Ecto neural progenitor cell (in vitro differentiated cells): ENCODE measurements around the gene CLEC11A.
"Not testable (repeated sequence)": the region's sequence is repeated elsewhere in the genome, so short reads cannot be mapped to it uniquely, and the experiment has no call there.

ENCODE experiments used
- DNase-seq: peaks from one replicate; pipeline ENCODE4 v3.0.0-alpha.2; 2018; ENCODE audit warnings: low spot score

The CLEC11A gene

DNA sequence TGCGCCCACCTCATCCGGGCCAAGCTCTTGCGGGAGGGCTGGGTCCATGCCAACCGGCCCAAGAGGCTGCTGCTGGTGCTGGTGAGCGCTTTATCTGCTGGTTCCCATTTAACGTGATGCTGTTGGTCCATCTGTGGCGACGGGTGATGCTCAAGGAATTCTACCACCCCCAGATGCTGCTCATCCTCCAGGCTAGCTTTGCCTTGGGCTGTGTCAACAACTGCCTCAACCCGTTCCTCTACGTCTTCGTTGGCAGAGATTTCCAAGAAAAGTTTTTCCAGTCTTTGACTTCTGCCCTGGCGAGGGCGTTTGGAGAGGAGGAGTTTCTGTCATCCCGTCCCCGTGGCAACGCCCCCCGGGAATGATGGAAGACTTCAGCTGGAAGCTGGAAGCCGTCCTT lies 35.9 kb downstream of the CLEC11A start:
- not testable (repeated sequence) for DNase-seq

DNA sequence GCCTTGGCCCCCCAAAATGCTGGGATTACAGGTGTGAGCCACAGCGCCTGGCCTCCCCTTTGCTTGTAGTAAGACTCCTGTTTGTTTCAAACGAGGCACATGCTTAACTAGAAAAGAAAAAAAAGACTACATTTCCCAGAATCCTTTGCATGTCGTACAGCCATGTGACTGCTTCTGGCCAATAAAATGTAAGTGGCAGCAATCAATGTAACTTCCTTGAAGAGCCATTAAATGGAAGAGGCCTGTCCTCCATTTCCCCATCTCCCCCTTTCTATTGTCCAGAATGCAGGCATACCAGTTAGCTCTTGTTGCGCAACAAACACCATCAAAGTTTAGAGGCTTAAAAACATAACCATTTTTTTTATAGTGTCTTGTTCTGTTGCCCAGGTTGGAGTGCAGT lies 36.7 kb downstream of the CLEC11A start:
- no peak for DNase-seq

DNA sequence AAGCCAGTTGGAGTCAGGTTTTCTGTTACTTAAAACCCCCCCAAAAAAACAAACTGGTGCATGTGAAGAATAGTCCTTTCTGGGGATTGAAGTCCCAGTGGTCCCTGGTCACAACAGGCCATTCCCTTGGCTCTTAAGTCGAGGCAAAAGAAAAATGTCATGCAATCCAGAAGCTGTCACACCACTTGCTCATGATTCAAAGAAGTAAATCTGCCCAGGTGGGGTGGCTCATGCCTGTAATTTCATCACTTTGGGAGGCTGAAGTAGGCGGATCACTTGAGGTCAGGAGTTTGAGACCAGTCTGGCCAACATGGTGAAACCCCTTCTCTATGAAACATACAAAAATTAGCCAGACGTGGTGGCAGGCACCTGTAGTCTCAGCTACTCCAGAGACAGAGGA lies 38.3 kb downstream of the CLEC11A start:
- DNase-seq = not testable (repeated sequence)

DNA sequence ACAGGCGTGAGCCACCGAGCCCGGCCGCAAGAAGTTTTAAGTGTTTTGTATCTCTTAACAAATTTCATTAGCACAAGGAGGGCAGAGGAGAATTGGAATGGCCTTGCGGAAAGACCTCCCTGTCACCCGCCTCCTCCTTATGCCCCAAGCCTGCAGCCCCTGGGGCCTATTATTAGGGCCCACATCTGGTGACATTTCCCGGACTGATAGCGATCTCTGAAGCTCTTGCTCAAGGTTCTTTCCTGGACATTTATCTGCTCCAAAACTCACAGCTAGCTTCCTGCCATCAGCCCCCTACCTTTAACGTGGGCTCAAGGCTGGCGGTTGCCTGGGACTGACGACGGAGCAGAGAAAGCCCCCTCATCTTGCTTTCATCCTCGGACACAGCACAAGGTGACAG lies 40.4 kb downstream of the CLEC11A start:
- not testable (repeated sequence) for DNase-seq

DNA sequence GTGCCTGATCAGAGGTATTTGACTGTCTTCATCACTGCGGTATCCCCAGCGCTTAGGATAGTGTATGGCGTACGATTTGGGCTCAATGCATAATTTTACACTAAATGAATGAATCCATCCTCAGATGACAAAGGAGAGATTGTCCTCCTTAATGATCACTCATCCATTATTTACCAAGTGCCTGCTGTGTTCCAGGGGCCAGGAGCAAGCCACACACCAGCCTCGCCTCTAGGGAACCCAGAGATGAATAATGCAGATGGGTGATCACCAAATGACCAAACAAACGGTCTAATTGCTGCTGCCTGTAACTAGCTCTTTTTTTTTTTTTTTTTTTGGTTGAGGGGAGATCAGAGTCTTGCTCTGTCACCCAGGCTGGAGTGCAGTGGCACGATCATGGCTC lies 41.2 kb downstream of the CLEC11A start:
- no peak for DNase-seq

DNA sequence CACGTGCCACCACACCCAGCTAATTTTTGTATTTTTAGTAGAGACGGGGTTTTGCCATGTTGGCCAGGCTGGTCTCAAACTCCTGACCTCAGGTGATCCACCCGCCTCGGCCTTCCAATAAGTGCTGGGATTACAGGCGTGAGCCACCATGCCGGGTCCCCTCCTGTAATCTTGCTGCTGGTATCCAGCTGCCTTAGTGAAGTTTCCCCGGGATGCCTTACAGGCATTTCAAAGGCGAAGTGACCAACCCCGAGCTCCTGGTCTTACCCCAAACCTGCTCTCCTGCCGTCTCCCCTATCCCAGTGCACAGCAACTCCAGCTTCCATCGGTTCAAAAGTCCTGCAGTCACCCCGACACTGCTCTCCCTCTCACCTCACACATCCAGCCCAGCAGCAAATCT lies 43.6 kb downstream of the CLEC11A start:
- DNase-seq = not testable (repeated sequence)

DNA sequence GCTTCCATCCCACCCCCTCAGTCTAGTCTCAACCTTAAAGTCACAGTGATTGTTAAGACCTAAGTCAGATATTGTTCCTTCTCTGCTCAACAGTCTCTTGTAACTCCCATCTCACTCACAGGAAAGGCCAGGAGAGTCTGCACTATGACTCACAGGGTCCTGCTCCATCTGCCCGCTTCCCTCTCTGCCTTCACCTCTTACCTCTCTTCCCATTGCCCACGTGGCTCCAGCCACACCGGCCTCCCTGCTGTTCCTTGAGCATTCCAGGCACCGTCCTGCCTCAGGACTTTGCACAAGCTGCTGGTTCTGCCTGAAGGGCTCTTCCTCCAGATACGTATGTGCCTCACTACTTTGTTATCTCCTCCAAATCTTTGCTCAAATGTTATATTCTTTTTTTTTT lies 44.1 kb downstream of the CLEC11A start:
- DNase-seq = not testable (repeated sequence)

DNA sequence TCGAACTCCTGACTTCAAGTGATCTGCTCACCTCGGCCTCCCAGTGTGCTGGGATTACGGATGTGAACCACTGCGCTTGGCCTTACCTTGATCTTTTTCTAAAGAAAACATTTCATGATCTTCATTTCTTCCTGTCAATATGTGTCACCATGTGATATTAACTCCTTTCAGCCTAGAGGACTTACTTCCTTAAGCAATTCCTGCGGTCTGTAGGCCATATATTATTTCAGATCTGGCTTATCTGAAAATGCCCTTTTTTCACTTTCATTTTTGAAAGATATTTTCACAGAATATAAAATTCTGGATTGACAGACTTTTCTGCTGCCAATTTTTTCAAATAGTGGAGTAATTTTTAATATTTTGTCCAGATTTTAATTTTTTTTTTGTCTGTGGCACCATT lies 45.1 kb downstream of the CLEC11A start:
- DNase-seq = no peak

DNA sequence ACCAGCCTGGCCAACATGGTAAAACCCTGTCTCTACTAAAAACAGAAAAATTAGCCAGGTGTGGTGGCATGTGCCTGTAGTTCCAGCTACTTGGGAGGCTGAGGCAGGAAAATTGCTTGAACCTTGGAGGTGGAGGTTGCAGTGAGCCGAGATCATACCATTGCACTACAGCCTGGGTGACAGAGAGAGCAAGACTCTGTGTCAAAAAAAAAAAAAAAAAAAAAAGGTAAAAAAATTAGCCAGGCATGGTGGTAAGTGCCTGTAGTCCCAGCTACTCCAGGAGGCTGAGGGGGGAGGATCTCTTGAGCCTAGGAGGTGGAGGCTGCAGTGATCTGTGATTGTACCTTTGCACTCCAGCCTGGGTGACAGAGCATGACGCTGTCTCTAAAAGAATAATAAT lies 47.0 kb downstream of the CLEC11A start, which contains the start of gene GPR32:
Gene GPR32, plus strand, starts transcription at position 301 of the 400 bp plus-strand sequence. CDS start 137 bp downstream, outside the sequence.
- not testable (repeated sequence) for DNase-seq

DNA sequence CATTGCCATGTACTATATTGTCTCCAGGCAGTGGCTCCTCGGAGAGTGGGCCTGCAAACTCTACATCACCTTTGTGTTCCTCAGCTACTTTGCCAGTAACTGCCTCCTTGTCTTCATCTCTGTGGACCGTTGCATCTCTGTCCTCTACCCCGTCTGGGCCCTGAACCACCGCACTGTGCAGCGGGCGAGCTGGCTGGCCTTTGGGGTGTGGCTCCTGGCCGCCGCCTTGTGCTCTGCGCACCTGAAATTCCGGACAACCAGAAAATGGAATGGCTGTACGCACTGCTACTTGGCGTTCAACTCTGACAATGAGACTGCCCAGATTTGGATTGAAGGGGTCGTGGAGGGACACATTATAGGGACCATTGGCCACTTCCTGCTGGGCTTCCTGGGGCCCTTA lies 47.7 kb downstream of the CLEC11A start:
- DNase-seq = no peak

DNA sequence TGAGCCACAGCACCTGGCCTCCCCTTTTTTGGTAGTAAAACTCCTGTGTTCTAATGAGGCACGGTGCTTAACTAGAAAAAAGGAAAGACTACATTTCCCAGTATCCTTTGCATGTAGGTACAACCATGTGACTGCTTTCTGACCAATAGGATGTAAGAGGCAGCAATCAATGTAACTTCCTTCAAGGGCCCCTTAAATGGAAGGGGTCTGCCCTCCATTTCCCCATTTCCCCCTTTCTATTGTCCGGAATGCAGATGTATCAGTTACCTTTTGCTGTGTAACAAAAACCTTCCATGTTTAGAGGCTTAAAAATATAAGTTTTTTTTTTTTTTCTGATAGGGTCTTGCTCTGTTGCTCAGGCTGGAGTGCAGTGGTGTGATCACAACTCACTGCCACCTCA lies 49.3 kb downstream of the CLEC11A start:
- DNase-seq = no peak

DNA sequence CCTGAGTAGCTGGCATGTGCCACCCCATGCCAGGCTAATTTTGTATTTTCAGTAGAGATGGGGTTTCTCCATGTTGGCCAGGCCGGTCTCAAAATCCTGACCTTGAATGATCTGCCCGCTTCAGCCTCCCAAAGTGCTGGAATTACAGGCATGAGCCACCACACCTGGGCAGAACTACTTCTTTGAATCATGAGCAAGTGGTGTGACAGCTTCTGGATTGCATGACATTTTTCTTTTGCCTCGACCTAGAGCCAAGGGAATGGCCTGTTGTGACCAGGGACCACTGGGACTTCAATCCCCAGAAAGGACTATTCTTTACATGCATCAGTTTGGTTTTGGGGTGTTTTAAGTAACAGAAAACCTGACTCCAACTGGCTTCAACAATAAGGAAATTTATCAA lies 49.7 kb downstream of the CLEC11A start:
- not testable (repeated sequence) for DNase-seq

DNA sequence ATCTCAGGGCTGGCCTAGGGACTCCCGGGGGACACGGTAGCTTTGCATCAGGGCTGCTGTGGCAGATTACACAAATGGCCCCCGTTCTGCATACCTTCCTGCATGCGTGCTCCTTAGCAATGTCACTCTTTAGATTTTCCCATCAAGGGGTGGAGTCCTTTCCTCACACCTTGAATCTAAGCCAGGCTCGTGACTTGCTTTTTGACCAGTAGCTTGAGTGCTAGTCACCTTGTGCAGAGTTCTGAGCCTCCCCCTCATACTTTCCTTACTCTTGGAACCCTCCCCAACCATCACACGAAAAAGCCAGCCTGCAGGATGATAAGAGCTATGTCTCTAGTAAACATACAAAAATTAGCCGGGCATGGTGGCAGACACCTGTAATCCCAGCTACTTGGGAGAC lies 50.3 kb downstream of the CLEC11A start:
- DNase-seq = not testable (repeated sequence)
